Glutamatergic neuron (in vitro differentiated cells): Measurements from ENCODE around the gene SOHLH2. TPM values are rescaled to one million over a fixed set of nuclear protein-coding genes. Genes with fewer than 3 reads are reported as not detected.

ENCODE experiments used
- DNase-seq: peaks from one replicate; pipeline ENCODE4 v3.0.0; 2022
- H3K27ac Mint-ChIP-seq: one replicate; pipeline ENCODE4 v1.8.0; 2020; ENCODE audit warnings: mild to moderate bottlenecking, mixed read lengths, inconsistent platforms; ENCODE audit not compliant: unreplicated experiment
- H3K27me3 Mint-ChIP-seq: one replicate; pipeline ENCODE4 v1.8.0; 2020; ENCODE audit warnings: mild to moderate bottlenecking, moderate library complexity, mixed read lengths, inconsistent platforms; ENCODE audit not compliant: unreplicated experiment
- H3K36me3 Mint-ChIP-seq: one replicate; pipeline ENCODE4 v1.8.0; 2020; ENCODE audit warnings: mild to moderate bottlenecking, mixed read lengths, inconsistent platforms; ENCODE audit not compliant: unreplicated experiment
- H3K4me1 Mint-ChIP-seq: one replicate; pipeline ENCODE4 v1.8.0; 2020; ENCODE audit warnings: mild to moderate bottlenecking, low read depth, mixed read lengths, inconsistent platforms; ENCODE audit not compliant: unreplicated experiment
- H3K4me3 Mint-ChIP-seq: one replicate; pipeline ENCODE4 v1.8.0; 2020; ENCODE audit warnings: mild to moderate bottlenecking, mixed read lengths, inconsistent platforms; ENCODE audit not compliant: unreplicated experiment
- H3K9me3 Mint-ChIP-seq: one replicate; pipeline ENCODE4 v1.8.0; 2020; ENCODE audit warnings: mild to moderate bottlenecking, moderate library complexity, mixed read lengths, inconsistent platforms; ENCODE audit not compliant: unreplicated experiment
- total RNA-seq: library from RNA; stranded (reverse); fragmentation: NEBNext Ultra II Directional; extraction: Animal tissue kit (Norgen Biotek cat#: 25700); gene quantifications from one replicate; pipeline ENCODE4 v1.2.1, GENCODE V29; 2021; ENCODE audit not compliant: unreplicated experiment
- TF ChIP-seq, protein P1 (sequence below): fragments of 200-600 bp; sonication (generic); IDR thresholded peaks from one replicate; pipeline ENCODE4 v1.5.0; 2021; ENCODE audit not compliant: partially characterized antibody, unreplicated experiment

The SOHLH2 gene
- total RNA-seq, 1 donor from 2014 or later, result 0.78 TPM

DNA sequence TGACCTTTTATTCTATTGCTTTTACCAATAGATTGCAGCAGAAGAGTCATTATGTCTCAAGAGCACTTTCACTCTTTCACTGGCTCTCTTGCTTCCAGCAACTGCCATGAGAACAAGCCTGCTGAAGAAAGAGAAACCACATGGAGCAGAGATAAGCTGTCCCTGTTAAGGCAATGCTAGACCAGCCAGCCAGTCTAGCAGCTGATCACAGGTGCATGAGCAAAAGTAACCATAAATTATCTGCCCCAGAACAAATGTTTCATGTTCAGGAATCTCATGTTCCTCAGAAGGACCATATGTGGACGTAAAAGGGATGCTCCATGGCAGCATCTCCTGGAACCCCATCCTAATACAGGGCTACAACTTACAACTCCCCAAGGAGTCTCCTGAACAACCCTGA lies 62.8 kb downstream of the SOHLH2 start:
- Mint-ChIP-seq H3K36me3 (peaks cover 6% of the 10 kb centered on the region), H3K9me3 (peaks cover 16% of the 10 kb centered on the region), H3K4me1 (peaks cover 12% of the 10 kb centered on the region), H3K4me3 (no peak overlapping the region), H3K27ac (no peak overlapping the region), H3K27me3 (peaks cover 5% of the 10 kb centered on the region)
- no peak for DNase-seq
- TF ChIP-seq, protein P1, sequence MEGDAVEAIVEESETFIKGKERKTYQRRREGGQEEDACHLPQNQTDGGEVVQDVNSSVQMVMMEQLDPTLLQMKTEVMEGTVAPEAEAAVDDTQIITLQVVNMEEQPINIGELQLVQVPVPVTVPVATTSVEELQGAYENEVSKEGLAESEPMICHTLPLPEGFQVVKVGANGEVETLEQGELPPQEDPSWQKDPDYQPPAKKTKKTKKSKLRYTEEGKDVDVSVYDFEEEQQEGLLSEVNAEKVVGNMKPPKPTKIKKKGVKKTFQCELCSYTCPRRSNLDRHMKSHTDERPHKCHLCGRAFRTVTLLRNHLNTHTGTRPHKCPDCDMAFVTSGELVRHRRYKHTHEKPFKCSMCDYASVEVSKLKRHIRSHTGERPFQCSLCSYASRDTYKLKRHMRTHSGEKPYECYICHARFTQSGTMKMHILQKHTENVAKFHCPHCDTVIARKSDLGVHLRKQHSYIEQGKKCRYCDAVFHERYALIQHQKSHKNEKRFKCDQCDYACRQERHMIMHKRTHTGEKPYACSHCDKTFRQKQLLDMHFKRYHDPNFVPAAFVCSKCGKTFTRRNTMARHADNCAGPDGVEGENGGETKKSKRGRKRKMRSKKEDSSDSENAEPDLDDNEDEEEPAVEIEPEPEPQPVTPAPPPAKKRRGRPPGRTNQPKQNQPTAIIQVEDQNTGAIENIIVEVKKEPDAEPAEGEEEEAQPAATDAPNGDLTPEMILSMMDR, result no peak

DNA sequence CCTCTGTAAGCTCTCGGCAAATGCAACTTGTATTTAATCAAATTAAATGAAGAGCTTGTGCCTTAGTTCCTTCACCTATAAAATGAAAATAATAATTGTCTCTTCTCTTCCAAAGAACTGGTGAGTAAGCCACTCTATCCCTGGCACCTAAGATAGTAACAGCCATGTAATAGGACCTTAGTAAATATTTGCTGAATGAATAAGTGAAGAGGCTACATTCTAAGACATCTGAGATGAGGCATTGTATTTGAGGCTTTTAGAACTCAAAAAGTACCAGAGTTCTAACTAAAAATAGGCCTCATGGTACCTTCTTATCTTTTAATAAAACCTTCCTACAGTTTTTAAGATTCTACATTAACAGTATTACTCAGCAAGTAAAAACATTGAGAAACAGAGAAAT lies 65.9 kb downstream of the SOHLH2 start:
- Mint-ChIP-seq H3K36me3 (no peaks in the 10 kb centered on the region), H3K9me3 (peaks cover 8% of the 10 kb centered on the region), H3K4me3 (no peak overlapping the region), H3K4me1 (no peaks in the 10 kb centered on the region), H3K27ac (no peak overlapping the region), H3K27me3 (peaks cover under 1% of the 10 kb centered on the region)
- TF ChIP-seq, protein P1, result no peak
- no peak for DNase-seq

DNA sequence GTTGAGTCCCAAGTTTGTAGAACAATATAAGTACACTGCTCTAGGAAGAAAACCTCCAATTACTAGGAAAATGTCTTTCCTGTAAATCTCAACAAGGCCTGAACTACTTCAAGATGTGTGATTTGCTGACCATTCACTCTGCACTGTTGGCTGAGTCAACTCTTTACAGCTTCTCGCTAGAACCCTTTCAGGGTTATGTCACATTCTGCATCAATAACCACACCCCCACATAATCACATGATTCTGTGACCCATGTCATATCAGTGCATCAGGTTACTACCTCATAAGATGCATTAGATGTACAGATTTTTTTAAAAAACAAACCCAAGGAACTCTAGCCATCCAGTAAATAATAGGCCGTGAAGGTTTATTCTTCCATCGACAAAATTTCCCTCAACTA lies 67.0 kb downstream of the SOHLH2 start:
- H3K4me3 Mint-ChIP-seq, result no peak overlapping the region
- no peaks in the 10 kb centered on the region for H3K36me3 Mint-ChIP-seq
- H3K27me3 Mint-ChIP-seq, result no peaks in the 10 kb centered on the region
- TF ChIP-seq, protein P1, result no peak
- no peaks in the 10 kb centered on the region for H3K4me1 Mint-ChIP-seq
- no peak overlapping the region for H3K27ac Mint-ChIP-seq
- H3K9me3 Mint-ChIP-seq, result peaks cover 8% of the 10 kb centered on the region
- DNase-seq, result no peak

DNA sequence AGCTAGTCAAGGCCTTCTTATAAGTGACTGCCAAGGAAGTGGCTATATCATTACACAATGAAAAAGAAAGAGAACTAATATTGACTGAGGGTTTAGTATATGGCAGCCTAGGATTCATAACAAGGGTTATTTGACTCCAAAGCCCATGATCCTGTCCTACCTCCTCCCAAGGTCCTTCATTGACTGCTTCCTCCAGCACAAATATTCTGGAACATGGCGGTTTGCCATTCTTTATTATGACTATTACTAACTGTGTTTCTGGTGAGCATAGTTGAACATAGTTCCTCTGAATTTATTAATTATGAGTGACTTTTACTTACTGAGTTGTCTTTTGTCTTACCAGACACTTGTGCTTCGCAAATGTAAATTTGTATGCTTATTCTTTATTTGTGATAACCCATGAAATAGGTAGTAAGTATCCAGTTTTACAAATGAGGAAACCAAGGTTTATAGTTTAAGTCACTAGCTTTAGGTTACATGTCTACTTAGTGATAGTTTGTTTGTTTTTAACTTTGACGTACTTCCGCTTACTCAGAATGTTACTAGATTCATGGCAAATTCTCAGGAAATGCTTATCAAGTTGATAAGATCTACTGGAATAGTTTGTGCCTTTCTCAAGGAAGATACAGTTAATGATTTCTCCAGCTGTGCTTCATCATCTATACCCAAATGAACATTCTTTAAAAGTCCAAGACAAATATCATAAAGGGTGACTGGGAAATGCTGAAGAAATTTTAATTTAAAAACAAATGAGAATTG lies 67.7 kb downstream of the SOHLH2 start:
- no peaks in the 10 kb centered on the region for H3K36me3 Mint-ChIP-seq
- no peak overlapping the region for H3K4me3 Mint-ChIP-seq
- H3K4me1 Mint-ChIP-seq, result no peaks in the 10 kb centered on the region
- peaks cover 6% of the 10 kb centered on the region for H3K9me3 Mint-ChIP-seq
- H3K27me3 Mint-ChIP-seq, result no peaks in the 10 kb centered on the region
- no peak for DNase-seq
- TF ChIP-seq, protein P1, result no peak
- H3K27ac Mint-ChIP-seq, result no peak overlapping the region

DNA sequence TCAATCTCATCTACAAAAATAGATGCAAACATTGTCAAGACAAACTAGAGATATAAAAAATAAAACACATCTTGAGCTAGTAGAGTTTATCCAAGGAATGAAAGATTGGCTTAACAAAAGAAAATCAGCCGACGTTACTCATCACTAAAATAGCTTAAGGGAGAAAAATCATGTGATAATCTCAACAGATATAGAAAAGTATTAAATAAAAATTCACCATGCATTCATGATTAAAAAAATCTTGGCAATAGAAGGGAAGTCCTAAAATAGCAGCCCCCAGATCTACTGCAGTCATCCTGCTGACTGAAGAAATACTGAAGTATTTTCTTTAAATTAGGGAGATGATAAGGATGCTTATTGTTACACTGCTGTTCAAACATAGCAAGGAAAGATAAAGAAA lies 70.6 kb downstream of the SOHLH2 start:
- Mint-ChIP-seq H3K36me3 (no peaks in the 10 kb centered on the region), H3K4me3 (no peak overlapping the region), H3K27ac (no peak overlapping the region), H3K27me3 (no peaks in the 10 kb centered on the region), H3K9me3 (no peaks in the 10 kb centered on the region), H3K4me1 (no peaks in the 10 kb centered on the region)
- TF ChIP-seq, protein P1, result no peak
- DNase-seq, result no peak
